Choroid plexus epithelial cell (primary cell): ENCODE results near the gene RAB4B.

Experiments used
- DNase-seq: peaks from one replicate; pipeline ENCODE4 v3.0.0-alpha.2; 2010; ENCODE audit warnings: low read depth
- H3K4me3 ChIP-seq: 2 replicates; pipeline ENCODE4 v1.5.1; 2011; ENCODE audit warnings: low read depth, mild to moderate bottlenecking, control low read depth, low read length, moderate library complexity
- TF ChIP-seq, protein P1 (sequence below): conservative IDR thresholded peaks from 2 replicates; pipeline ENCODE4 v1.5.1; 2011; ENCODE audit warnings: low read depth, mild to moderate bottlenecking, control low read depth, inconsistent platforms, low read length, moderate library complexity

RAB4B gene

DNA sequence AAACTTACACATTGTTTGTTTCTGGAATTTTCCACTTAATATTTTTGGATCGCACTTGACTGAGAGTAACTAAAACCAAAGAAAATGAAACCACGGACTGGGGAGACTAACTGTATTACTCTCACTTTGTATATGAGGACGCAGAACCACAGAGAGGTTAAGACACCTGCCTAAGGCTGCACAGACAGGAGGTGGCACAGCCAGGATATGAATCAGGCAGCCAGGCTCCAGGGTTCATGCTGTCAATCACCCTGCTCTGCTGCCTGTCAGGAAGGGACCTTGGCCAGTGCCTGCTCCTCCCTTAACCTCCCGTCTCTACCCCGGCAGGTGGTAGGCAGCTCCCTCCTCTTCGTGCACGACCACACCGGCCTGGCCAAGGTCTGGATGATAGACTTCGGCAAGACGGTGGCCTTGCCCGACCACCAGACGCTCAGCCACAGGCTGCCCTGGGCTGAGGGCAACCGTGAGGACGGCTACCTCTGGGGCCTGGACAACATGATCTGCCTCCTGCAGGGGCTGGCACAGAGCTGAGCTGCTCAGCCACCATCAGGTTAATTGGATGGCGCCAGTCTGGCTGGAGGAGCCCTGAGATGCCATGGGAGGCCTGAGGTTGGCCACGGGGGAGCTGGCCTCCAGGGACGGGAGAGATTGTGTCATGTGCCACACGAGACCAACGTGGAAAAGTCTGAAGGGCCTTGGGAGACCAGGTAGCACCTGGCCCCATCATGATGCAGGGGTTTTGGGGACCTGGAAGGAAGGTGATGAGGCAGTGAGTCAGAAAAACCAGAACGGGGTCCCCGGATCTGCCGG is 38.8 kb upstream of the RAB4B start:
- DNase-seq: no peak
- no peak overlapping the region for H3K4me3 ChIP-seq
- TF ChIP-seq, protein P1, sequence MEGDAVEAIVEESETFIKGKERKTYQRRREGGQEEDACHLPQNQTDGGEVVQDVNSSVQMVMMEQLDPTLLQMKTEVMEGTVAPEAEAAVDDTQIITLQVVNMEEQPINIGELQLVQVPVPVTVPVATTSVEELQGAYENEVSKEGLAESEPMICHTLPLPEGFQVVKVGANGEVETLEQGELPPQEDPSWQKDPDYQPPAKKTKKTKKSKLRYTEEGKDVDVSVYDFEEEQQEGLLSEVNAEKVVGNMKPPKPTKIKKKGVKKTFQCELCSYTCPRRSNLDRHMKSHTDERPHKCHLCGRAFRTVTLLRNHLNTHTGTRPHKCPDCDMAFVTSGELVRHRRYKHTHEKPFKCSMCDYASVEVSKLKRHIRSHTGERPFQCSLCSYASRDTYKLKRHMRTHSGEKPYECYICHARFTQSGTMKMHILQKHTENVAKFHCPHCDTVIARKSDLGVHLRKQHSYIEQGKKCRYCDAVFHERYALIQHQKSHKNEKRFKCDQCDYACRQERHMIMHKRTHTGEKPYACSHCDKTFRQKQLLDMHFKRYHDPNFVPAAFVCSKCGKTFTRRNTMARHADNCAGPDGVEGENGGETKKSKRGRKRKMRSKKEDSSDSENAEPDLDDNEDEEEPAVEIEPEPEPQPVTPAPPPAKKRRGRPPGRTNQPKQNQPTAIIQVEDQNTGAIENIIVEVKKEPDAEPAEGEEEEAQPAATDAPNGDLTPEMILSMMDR: no peak

DNA sequence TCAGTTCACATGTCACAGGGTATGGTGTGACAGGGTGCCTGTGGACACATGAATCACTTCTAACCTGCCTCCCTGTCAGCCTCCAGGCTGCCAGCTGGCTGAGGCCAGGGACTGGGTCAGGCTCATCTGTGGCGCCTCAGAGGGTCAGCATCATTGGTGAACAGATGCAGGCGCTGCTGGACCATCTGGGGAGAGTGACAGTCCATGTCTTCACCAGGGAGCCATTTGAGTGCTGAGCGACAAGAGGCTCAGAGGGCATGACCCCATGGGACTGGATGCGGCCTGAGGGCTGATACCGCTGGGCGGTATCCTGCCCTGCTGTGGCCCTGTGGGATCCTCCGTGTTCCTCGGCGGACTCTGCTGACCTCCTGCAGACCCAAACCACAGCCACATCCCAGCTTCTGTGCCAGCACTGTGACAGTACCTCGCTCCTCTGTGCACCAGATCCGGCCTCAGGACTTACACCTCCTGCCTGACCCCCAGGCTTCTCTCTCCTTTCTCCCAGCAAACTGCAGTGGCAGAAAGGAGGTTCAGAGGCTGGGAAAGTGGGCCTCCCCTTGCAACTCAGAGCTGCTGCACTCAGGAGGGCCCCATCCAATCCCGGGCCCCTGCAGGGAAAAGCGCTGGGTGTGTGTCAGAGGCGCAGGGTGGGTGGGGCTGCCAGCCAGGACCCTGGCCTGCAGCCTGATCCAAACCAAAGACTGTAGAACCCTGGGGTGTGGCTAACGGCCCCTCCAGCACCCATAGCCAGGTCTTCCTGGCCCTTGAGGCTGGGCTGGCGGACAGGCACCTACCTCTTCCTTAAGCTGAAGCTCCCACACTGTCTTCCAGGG is 38.0 kb upstream of the RAB4B start:
- H3K4me3 ChIP-seq: no peak overlapping the region
- TF ChIP-seq, protein P1: no peak
- DNase-seq: no peak

DNA sequence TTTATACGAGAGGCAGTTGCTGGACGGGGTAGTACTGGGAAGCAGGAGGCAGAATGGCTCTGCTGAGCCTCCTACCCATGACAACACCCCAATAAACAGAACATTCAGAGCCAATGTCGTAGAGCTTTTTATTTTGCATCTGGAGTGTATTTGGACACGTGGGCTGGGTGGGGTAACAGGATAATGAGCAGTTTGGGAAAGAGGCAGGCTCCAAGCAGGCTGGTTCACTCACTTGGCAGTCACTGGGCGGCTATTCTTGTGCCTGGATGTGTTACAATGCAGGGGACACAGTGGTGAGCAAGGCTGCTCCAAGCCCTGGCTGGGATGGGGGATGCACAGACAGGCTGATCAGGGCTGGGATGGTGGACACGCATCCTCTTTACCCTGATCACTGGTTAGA is 37.3 kb upstream of the RAB4B start:
- TF ChIP-seq, protein P1: no peak
- DNase-seq: no peak
- H3K4me3 ChIP-seq: no peak overlapping the region

DNA sequence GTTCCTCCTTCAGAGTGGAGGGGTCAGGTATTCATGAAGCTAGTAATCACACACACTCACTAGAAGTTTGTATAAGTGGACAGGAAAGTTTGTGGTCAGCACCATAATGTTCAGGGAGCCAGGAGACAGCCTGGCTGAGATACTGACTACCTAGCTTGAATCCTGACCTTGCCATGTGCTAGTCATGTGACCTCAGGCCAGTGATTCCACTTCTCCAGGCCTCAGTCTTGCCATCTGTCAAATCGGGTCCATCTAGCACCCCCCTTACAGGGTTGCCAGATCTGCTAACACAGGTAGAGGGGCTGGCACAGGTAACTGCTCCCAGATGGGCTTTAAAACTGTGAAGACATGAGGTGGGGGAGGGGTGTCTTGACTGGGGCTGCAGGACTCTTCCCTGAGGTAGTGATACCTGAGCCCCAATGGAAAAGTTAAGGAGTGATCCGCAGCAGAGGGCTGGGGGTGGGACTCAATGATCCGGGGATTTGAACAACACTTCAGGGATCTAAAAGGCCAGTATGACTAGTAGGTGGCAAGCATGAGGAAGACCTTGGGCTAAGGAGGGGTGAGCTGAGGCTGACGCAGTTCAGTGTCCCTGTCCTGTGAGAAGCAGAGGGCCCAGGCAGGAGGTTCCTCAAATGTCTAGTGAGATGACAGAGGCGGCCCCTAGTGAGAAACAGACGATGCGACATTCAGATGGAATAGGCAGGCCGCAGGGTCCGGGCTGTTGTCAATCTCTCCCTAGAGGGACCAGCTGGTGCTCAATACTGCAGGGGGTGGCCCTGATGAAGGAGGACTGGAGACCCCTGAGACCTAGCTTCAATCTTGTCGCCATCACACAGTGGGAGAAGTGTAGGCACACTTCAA is 36.3 kb upstream of the RAB4B start:
- H3K4me3 ChIP-seq: no peak overlapping the region
- TF ChIP-seq, protein P1: no peak

DNA sequence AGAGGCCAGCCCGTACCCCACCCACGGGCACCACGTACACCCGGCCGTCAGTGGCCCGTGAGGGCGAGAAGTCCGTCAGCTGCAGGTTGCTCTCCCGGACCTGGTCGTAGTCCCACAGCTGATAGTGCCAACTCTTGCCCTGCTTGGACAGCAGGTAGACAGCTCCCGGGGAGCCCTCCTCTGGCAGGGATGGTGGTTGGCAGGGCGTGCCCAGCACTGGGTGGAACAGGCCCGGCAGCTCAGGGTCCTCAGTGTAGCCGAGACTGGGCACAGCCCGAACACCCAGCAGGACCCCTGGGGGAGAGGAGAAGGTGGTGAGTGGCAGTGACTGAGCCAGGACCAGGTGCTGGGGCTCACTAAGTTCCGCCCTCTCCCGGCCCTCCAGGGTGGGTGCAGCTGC is 35.6 kb upstream of the RAB4B start:
- no peak overlapping the region for H3K4me3 ChIP-seq
- TF ChIP-seq, protein P1: no peak
- DNase-seq: no peak

More for the DNA sequence above, 36.3 kb upstream of the RAB4B start:
- DNase-seq: no peak

DNA sequence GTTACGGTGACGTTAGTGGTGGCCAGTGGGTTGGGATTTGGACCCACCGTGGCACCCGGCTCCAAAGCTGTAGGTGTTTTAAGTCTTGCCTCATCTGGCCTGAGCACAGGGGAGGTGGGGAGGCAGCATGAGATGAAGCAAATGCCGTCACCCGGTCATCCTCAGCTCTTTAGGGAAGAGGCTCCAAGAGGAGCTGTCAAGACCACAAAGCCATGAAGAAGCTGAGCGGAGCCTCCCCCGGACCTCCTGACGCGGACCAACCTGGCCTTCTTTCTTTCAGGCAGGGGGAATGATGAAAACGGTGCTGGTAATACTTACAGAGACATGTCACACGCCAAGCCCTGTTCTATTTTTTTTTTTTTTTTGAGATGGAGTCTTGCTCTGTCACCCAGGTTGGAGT is 35.2 kb upstream of the RAB4B start:
- TF ChIP-seq, protein P1: no peak
- DNase-seq: no peak

More for the DNA sequence above, 35.2 kb upstream of the RAB4B start:
- no peak overlapping the region for H3K4me3 ChIP-seq
